PFSK-1 (cell line): ENCODE measurements around the gene PEF1.

Source experiments
- POLR2AphosphoS5 ChIP-seq: IDR thresholded peaks from 2 replicates; pipeline ENCODE4 v1.6.1; 2012; ENCODE audit warnings: low read depth, mild to moderate bottlenecking, control low read depth, low read length, moderate library complexity
- SIN3A ChIP-seq: IDR thresholded peaks from 2 replicates; pipeline ENCODE4 v1.6.1; 2012; ENCODE audit warnings: mild to moderate bottlenecking, low read length, moderate library complexity, borderline replicate concordance; ENCODE audit not compliant: insufficient read depth
- TAF1 ChIP-seq: IDR thresholded peaks from 2 replicates; pipeline ENCODE4 v1.6.1; 2012; ENCODE audit warnings: low read length, control low read depth, borderline replicate concordance; ENCODE audit not compliant: insufficient read depth
- TF ChIP-seq, protein P1 (sequence below), 2 experiments: IDR thresholded peaks; 2 replicates each; pipeline versions ENCODE4 v1.6.1 to v1.8.0; 2011 to 2012; ENCODE audit warnings: low read depth in 2 of 2, low read length in 2 of 2, control low read depth in 1 of 2, inconsistent platforms in 1 of 2, mild to moderate bottlenecking in 1 of 2, moderate library complexity in 1 of 2; ENCODE audit not compliant: insufficient read depth in 1 of 2

DNA sequence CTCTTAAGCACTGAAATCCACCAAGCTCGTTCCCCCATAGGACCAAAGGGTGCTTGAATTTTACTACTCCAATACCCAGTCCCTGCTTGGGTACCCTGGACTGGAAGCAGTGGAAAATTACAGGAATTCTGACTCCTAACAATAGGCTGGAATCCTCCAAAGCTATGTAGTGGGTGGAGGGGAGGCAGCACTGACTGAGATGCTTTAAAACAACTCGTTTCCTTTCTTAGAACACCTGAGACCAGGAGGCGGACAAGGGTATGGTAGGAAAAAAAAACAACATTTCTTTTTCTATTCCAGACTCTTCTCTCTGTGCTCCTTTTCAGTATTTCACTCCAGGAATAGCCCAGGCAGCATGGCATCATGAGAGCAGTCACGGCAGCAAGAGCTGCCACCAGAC, 2.3 kb downstream of the PEF1 start:
- no peak for TF ChIP-seq POLR2AphosphoS5
- TF ChIP-seq, protein P1, sequence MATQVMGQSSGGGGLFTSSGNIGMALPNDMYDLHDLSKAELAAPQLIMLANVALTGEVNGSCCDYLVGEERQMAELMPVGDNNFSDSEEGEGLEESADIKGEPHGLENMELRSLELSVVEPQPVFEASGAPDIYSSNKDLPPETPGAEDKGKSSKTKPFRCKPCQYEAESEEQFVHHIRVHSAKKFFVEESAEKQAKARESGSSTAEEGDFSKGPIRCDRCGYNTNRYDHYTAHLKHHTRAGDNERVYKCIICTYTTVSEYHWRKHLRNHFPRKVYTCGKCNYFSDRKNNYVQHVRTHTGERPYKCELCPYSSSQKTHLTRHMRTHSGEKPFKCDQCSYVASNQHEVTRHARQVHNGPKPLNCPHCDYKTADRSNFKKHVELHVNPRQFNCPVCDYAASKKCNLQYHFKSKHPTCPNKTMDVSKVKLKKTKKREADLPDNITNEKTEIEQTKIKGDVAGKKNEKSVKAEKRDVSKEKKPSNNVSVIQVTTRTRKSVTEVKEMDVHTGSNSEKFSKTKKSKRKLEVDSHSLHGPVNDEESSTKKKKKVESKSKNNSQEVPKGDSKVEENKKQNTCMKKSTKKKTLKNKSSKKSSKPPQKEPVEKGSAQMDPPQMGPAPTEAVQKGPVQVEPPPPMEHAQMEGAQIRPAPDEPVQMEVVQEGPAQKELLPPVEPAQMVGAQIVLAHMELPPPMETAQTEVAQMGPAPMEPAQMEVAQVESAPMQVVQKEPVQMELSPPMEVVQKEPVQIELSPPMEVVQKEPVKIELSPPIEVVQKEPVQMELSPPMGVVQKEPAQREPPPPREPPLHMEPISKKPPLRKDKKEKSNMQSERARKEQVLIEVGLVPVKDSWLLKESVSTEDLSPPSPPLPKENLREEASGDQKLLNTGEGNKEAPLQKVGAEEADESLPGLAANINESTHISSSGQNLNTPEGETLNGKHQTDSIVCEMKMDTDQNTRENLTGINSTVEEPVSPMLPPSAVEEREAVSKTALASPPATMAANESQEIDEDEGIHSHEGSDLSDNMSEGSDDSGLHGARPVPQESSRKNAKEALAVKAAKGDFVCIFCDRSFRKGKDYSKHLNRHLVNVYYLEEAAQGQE (IDR thresholded peaks at IDR 0.05; ENCODE audit: insufficient read depth in 1 of 2, low read depth in 2 of 2, low read length in 2 of 2): no peak
- TF ChIP-seq TAF1: no peak
- TF ChIP-seq SIN3A: no peak
